Hepatocyte (in vitro differentiated cells): ENCODE data around the gene SNCAIP.

ENCODE experiments used
- CTCF ChIP-seq: fragments of 200-600 bp; sonication (generic); IDR thresholded peaks from 2 replicates; pipeline ENCODE4 v1.5.1; 2016; ENCODE audit warnings: antibody characterized with exemption, mild to moderate bottlenecking; ENCODE audit not compliant: poor library complexity
- EZH2 ChIP-seq: fragments of 200-600 bp; sonication (generic); IDR thresholded peaks from 2 replicates; pipeline ENCODE4 v1.6.1; 2016; ENCODE audit warnings: antibody characterized with exemption, mild to moderate bottlenecking, borderline replicate concordance
- EZH2phosphoT487 ChIP-seq: fragments of 200-600 bp; sonication (generic); IDR thresholded peaks from one replicate; pipeline ENCODE4 v1.6.1; 2018; ENCODE audit warnings: antibody characterized with exemption, mild to moderate bottlenecking, low read depth, moderate library complexity; ENCODE audit not compliant: unreplicated experiment, severe bottlenecking

- TF ChIP-seq CTCF (no peak), EZH2 (no peak), EZH2phosphoT487 (no peak)
These were observed 157.4 kb downstream of the SNCAIP start for GRCh38 chr5:122469384-122469919.
